Measurements from ENCODE around the gene GNAS. TPM values are rescaled to one million over a fixed set of nuclear protein-coding genes. Genes with fewer than 3 reads are reported as not detected.

Gene GNAS
- total RNA-seq, 4 donors from 2014 or later: 513 to 854 (median 781) TPM

DNA sequence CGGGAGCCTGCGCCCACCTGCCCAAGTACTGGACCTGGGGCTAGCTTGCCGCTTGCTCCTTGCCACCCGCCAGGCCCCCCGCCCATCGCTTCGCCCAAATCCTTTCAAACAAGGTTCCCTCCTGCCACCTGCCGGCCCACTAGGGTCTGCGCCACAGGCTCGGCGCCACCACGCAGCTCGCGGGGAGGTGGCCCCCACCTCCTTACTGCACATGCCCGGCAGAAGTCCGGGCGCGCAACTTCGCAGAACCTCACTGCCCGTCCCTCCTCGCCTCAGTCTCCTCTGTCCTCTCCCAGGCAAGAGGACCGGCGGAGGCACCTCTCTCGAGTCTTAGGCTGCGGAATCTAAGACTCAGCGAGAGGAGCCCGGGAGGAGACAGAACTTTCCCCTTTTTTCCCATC lies 13.0 kb upstream of the GNAS start:
- H3K27ac ChIP-seq: no peak overlapping the region
- no peaks in the 10 kb centered on the region for H3K36me3 ChIP-seq
- in situ Hi-C loops (cut with MboI; ENCODE audit: low sequenced_read_pairs in 4 of 4): loop anchor here in 1 of 4 donors (25.0 kb wide), 1 partner anchor 602 kb away; the partner anchor contains the start of gene ANKRD60
- no peak for ATAC-seq
- H3K27me3 ChIP-seq: peaks cover 17 to 27% (median 22%) of the 10 kb centered on the region in 3 donors
- DNase-seq: no peak
- TF ChIP-seq, protein P1, sequence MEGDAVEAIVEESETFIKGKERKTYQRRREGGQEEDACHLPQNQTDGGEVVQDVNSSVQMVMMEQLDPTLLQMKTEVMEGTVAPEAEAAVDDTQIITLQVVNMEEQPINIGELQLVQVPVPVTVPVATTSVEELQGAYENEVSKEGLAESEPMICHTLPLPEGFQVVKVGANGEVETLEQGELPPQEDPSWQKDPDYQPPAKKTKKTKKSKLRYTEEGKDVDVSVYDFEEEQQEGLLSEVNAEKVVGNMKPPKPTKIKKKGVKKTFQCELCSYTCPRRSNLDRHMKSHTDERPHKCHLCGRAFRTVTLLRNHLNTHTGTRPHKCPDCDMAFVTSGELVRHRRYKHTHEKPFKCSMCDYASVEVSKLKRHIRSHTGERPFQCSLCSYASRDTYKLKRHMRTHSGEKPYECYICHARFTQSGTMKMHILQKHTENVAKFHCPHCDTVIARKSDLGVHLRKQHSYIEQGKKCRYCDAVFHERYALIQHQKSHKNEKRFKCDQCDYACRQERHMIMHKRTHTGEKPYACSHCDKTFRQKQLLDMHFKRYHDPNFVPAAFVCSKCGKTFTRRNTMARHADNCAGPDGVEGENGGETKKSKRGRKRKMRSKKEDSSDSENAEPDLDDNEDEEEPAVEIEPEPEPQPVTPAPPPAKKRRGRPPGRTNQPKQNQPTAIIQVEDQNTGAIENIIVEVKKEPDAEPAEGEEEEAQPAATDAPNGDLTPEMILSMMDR (IDR thresholded peaks at IDR 0.05 in 4 of 5, conservative IDR thresholded peaks at IDR 0.05 in 1 of 5): peak in 4 of 5 experiments; percentile 14 to 50 (median 37)
- TF ChIP-seq POLR2A (IDR thresholded peaks at IDR 0.05): no peak
- peak overlapping the region in 3 of 4 donors; percentile 32 to 41 (median 38) for H3K4me3 ChIP-seq
- H3K9me3 ChIP-seq: no peaks in the 10 kb centered on the region
- H3K4me1 ChIP-seq: peaks cover 0 to 3% of the 10 kb centered on the region in 2 donors
- intact Hi-C loops (cut with DNase I; ENCODE audit: low total_unique reads): no loop called here

GRCh38 chr20:58839991-58840747 lies 12.3 kb upstream of the GNAS start:
- Histone ChIP-seq H3K4me3 (peak overlapping the region in 3 of 4 donors; percentile 32 to 41 (median 38)), H3K4me1 (peaks cover 0 to 3% of the 10 kb centered on the region in 2 donors), H3K9me3 (no peaks in the 10 kb centered on the region), H3K27ac (no peak overlapping the region), H3K27me3 (peaks cover 17 to 27% (median 22%) of the 10 kb centered on the region in 3 donors), H3K36me3 (no peaks in the 10 kb centered on the region)
- in situ Hi-C loops (cut with MboI; ENCODE audit: low sequenced_read_pairs in 4 of 4): loop anchor here in 1 of 4 donors (25.0 kb wide), 1 partner anchor 603 kb away; the partner anchor contains the start of gene ANKRD60
- ATAC-seq: no peak
- DNase-seq: no peak
- TF ChIP-seq POLR2A (IDR thresholded peaks at IDR 0.05): no peak
- TF ChIP-seq, protein P1 (IDR thresholded peaks at IDR 0.05 in 4 of 5, conservative IDR thresholded peaks at IDR 0.05 in 1 of 5): no peak
- intact Hi-C loops (cut with DNase I; ENCODE audit: low total_unique reads): no loop called here

- Histone ChIP-seq H3K27ac (no peak overlapping the region), H3K4me1 (peaks cover 0 to 3% of the 10 kb centered on the region in 2 donors), H3K27me3 (peaks cover 17 to 27% (median 22%) of the 10 kb centered on the region in 3 donors), H3K9me3 (no peaks in the 10 kb centered on the region), H3K4me3 (no peak overlapping the region), H3K36me3 (no peaks in the 10 kb centered on the region)
- ATAC-seq (no peak), DNase-seq (no peak)
- in situ Hi-C loops (cut with MboI; ENCODE audit: low sequenced_read_pairs in 4 of 4): loop anchor here in 1 of 4 donors (25.0 kb wide), 1 partner anchor 604 kb away; the partner anchor contains the start of gene ANKRD60
- intact Hi-C loops (cut with DNase I; ENCODE audit: low total_unique reads): no loop called here
- TF ChIP-seq, protein P1 (IDR thresholded peaks at IDR 0.05 in 4 of 5, conservative IDR thresholded peaks at IDR 0.05 in 1 of 5): no peak
- TF ChIP-seq POLR2A (IDR thresholded peaks at IDR 0.05): no peak
Observed at GRCh38 chr20:58840816-58841538, 11.5 kb upstream of the GNAS start.

- H3K4me1 ChIP-seq: peaks cover 0 to 3% of the 10 kb centered on the region in 2 donors
- intact Hi-C loops (cut with DNase I; ENCODE audit: low total_unique reads) (no loop called here), in situ Hi-C loops (cut with MboI; ENCODE audit: low sequenced_read_pairs in 4 of 4) (loop anchor here in 1 of 4 donors (25.0 kb wide), 1 partner anchor 604 kb away; the partner anchor contains the start of gene ANKRD60)
- peaks cover 17 to 27% (median 22%) of the 10 kb centered on the region in 3 donors for H3K27me3 ChIP-seq
- no peaks in the 10 kb centered on the region for H3K9me3 ChIP-seq
- DNase-seq (no peak), ATAC-seq (no peak)
- no peak overlapping the region for H3K4me3 ChIP-seq
- no peak overlapping the region for H3K27ac ChIP-seq
- no peaks in the 10 kb centered on the region for H3K36me3 ChIP-seq
- TF ChIP-seq POLR2A (IDR thresholded peaks at IDR 0.05): no peak
- TF ChIP-seq, protein P1 (IDR thresholded peaks at IDR 0.05 in 4 of 5, conservative IDR thresholded peaks at IDR 0.05 in 1 of 5): no peak
Observed at GRCh38 chr20:58841539-58842264, 10.8 kb upstream of the GNAS start.
